Measurements from ENCODE around the gene OR6Y1.

The OR6Y1 gene

DNA sequence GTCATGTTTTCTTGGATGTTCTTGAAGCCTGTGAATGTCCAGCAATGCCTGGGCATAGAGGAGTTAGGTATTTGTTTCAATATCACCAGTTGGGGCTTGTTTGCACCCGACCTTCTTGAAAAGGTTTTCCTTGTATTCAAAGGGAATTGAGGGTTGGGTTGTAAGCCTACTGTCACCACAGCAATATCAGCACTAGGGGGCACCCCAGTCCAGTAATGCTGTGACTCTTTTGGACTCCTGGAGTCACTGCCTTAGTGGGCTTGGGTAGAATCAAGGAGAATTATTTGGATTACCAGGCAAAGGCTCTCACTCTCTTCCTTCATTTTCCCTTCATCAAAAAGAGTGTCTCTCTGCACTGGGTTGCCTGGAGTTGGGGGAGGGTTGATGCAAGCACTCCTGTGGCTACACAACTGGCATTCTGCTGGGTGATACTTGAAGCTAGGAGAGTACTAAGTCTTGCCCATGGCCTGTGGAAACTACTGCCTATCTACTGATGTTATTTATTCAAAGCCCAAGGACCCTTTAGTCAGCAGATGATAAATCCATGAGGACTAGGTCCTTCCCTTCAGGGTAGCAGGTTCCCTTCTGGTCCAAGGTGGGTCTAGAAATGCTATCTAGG, 47.7 kb downstream of the OR6Y1 start:
- DNase-seq (ENCODE audit: extremely low read depth in 1 of 2, low read depth in 1 of 2), result peak; percentile 7 to 10

DNA sequence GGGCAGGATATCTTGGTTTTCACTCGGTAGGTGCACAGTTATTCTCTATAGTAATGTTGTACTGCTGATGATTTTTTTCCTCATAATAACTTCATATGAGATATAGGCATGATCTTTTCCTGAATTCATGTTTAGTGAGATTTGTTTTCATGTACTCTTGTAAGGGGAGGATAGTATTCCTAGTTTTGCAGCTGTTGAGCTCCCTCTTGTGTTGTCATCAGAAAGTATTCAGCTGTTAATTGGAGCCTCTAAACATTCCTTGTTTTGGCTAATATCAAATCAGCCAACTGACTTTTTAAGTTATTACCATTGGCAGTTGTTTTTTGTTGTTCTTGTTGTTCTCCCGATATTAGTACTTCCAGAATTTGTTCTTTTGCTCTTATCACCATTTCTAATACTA, 57.8 kb downstream of the OR6Y1 start:
- DNase-seq (ENCODE audit: extremely low read depth in 1 of 2, low read depth in 1 of 2), result no peak

DNA sequence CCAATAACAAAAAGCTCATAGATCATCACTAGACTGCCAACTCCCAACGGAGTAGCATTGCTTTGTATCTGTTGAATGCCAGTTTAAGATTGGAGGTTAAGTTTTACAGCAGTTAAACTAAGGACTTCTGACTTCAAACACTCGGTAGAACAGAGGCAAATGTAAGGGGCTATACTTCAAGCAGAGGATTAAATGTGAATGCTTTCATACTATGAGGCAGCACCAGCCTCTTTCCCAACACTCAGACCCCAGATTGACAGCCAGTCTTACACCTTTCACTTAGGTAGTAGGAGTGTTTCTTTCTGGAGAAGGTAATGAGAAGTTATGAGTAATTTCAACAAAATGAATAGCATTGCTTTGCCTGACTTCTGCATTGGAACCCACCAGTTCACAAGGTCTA, 59.4 kb downstream of the OR6Y1 start:
- DNase-seq (ENCODE audit: extremely low read depth in 1 of 2, low read depth in 1 of 2), result no peak
